Measurements from ENCODE around the gene EZH2.
A peak's percentile ranks its signal among the peaks of the same experiment; 100 is the strongest.

EZH2 gene

GRCh38 chr7:148901178-148901577 lies 17.1 kb upstream of the EZH2 start:
- no peak for DNase-seq (ENCODE audit: low read depth in 2 of 2)

GRCh38 chr7:148898845-148899484 lies 14.9 kb upstream of the EZH2 start:
- DNase-seq (ENCODE audit: low read depth in 2 of 2): no peak

GRCh38 chr7:148894591-148894990 lies 10.5 kb upstream of the EZH2 start:
- DNase-seq (ENCODE audit: low read depth in 2 of 2): no peak

GRCh38 chr7:148893071-148893470 lies 9.0 kb upstream of the EZH2 start:
- DNase-seq (ENCODE audit: low read depth in 2 of 2): no peak

- DNase-seq (ENCODE audit: low read depth in 2 of 2): no peak
These were observed 4.2 kb upstream of the EZH2 start for GRCh38 chr7:148888300-148888699.

- no peak for DNase-seq (ENCODE audit: low read depth in 2 of 2)
These were observed 2.8 kb upstream of the EZH2 start for GRCh38 chr7:148886844-148887243.

GRCh38 chr7:148884299-148885022 lies 370 bp upstream of the EZH2 start:
- DNase-seq (ENCODE audit: low read depth in 2 of 2): peak; percentile 92 to 93

- DNase-seq (ENCODE audit: low read depth in 2 of 2): peak; percentile 23 to 36
These were observed 634 bp downstream of the EZH2 start for GRCh38 chr7:148883266-148884048.

- DNase-seq (ENCODE audit: low read depth in 2 of 2): no peak
These were observed 1.2 kb downstream of the EZH2 start for GRCh38 chr7:148882841-148883265.

GRCh38 chr7:148882192-148882591 lies 1.9 kb downstream of the EZH2 start:
- no peak for DNase-seq (ENCODE audit: low read depth in 2 of 2)

- DNase-seq (ENCODE audit: low read depth in 2 of 2): no peak
These were observed 5.8 kb downstream of the EZH2 start for GRCh38 chr7:148878317-148878716.

GRCh38 chr7:148877517-148877916 lies 6.6 kb downstream of the EZH2 start:
- DNase-seq (ENCODE audit: low read depth in 2 of 2): no peak

GRCh38 chr7:148872188-148872587 lies 11.9 kb downstream of the EZH2 start:
- no peak for DNase-seq (ENCODE audit: low read depth in 2 of 2)

GRCh38 chr7:148871551-148871950 lies 12.5 kb downstream of the EZH2 start:
- no peak for DNase-seq (ENCODE audit: low read depth in 2 of 2)

- no peak for DNase-seq (ENCODE audit: low read depth in 2 of 2)
These were observed 13.1 kb downstream of the EZH2 start for GRCh38 chr7:148871030-148871429.

GRCh38 chr7:148868378-148868674 lies 15.8 kb downstream of the EZH2 start:
- no peak for DNase-seq (ENCODE audit: low read depth in 2 of 2)

- DNase-seq (ENCODE audit: low read depth in 2 of 2): no peak
These were observed 16.3 kb downstream of the EZH2 start for GRCh38 chr7:148867596-148868377.

- no peak for DNase-seq (ENCODE audit: low read depth in 2 of 2)
These were observed 17.7 kb downstream of the EZH2 start for GRCh38 chr7:148866362-148866761.

GRCh38 chr7:148865283-148865682 lies 18.8 kb downstream of the EZH2 start:
- no peak for DNase-seq (ENCODE audit: low read depth in 2 of 2)

GRCh38 chr7:148863324-148863723 lies 20.8 kb downstream of the EZH2 start:
- DNase-seq (ENCODE audit: low read depth in 2 of 2): no peak

GRCh38 chr7:148862481-148862880 lies 21.6 kb downstream of the EZH2 start:
- no peak for DNase-seq (ENCODE audit: low read depth in 2 of 2)

GRCh38 chr7:148858489-148858888 lies 25.6 kb downstream of the EZH2 start:
- DNase-seq (ENCODE audit: low read depth in 2 of 2): no peak

Data from stimulated activated CD8-positive, alpha-beta memory T cell treated with anti-CD3 and anti-CD28 coated beads, Interleukin-15, amount 100 ng/mL, for 48 hours (primary cell).